HG03175 (cell line): Measurements from ENCODE around the gene SMAD1.

Experiments used
- ATAC-seq: cut with Tn5 transposase; IDR thresholded peaks from one replicate; pipeline ENCODE4 v1.9.1; 2021; ENCODE audit warnings: mild to moderate bottlenecking, moderate library complexity; ENCODE audit not compliant: unreplicated experiment

Gene SMAD1

GRCh38 chr4:145481164-145481941 lies at the start of gene SMAD1:
Gene SMAD1 (plus strand): TSS chr4:145481853. CDS start chr4:145514614, 32,761 bp downstream.
- ATAC-seq, result peak; percentile 68

GRCh38 chr4:145433684-145434083 lies 48.0 kb upstream of the SMAD1 start:
- no peak for ATAC-seq

- ATAC-seq, result no peak
Measured at GRCh38 chr4:145435646-145436045, 46.0 kb upstream of the SMAD1 start.

DNA sequence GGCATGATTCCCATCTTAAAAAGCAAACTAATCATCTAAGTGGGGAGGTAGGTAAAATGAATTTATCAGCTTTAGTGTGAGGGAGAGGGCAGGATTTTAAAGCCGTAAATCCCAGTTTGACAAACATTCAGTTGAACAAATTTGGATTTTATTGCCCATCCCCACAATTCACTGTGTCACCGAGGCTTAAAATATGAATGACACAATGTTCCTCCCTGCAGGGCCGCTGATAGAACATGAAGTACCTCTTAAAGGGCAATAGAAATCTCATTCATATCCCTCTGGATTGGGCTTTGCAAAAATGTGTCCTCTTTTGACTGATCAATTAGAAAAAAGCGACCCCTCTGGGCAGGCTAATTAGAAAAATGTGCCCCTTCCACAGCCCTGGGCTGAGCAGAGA lies 45.5 kb upstream of the SMAD1 start:
- ATAC-seq, result no peak

DNA sequence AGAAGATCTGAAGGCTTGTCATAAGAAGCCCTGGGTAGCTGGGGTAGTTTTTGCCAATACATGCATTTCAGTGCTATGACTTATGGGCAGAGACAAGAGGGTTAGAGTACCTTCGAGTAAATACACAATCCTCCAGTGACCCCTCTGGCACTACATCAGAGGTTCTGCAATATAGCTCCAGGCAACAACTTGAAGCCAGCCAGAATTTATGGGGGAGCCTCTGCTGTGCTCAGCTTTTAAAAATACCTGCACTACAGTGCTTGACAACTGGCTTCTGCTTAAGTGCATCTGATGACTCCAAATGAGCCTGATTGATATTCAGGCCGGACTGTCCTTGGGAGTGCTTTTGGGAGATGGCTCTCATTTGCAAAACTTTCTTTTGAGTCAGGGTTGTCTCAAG lies 44.9 kb upstream of the SMAD1 start:
- no peak for ATAC-seq

DNA sequence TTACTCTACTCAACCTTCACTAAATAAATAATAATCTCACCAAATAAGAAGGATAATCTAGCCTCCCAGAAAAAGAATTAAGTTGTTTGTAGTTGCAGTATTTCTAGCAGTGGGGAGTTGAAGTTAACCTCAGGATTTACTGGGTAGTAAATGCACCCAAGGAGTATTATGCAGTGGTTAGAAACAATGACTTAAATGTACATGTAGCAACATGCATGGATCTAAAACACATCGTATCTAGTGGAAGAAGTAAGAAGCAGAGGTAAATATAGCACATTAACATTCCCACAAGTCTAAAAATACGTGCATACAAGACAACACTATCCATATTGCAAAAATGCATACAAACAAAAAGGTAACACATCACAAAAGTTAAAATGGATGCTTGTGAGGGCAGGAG lies 44.2 kb upstream of the SMAD1 start:
- no peak for ATAC-seq

- no peak for ATAC-seq
Measured at GRCh38 chr4:145438298-145438697, 43.4 kb upstream of the SMAD1 start.

- ATAC-seq, result no peak
Measured at GRCh38 chr4:145440292-145441007, 41.2 kb upstream of the SMAD1 start.

DNA sequence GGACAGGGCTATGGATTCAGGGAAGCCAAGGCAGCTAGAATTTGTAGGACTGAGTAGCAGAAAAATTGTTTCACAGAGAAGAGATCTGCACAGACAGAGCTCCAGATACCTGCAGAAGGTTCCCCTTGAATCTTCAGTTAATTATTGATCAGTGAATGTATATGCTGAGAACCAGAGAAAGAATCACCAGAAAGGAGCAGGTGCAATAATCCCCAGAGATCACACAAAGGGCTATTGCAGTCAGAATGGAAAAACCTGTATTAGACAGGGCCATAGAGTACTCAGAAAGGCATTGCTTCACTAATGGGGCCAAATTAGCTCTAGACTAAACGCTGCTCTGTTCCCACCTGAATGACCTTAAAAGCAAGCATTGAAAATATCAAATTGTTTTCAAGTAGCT lies 35.5 kb upstream of the SMAD1 start:
- peak; percentile 89 for ATAC-seq

- ATAC-seq, result no peak
Measured at GRCh38 chr4:145451895-145452294, 29.8 kb upstream of the SMAD1 start.

- ATAC-seq, result no peak
Measured at GRCh38 chr4:145452447-145453162, 29.0 kb upstream of the SMAD1 start.

GRCh38 chr4:145453163-145453520 lies 28.5 kb upstream of the SMAD1 start:
- no peak for ATAC-seq

- ATAC-seq, result no peak
Measured at GRCh38 chr4:145473203-145473602, 8.4 kb upstream of the SMAD1 start.

GRCh38 chr4:145480257-145480656 lies 1.4 kb upstream of the SMAD1 start:
- no peak for ATAC-seq

DNA sequence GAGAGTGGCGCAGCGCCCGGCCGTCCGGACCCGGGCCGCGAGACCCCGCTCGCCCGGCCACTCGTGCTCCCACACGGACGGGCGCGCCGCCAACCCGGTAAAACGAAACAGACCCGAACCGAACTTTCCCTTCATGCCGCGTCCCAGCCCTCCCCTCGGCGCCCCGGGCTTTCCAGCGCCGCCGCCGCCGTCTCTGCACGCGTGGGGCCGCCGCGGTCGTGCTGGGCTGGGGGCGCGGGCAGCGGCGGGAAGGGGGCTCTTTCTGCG lies 222 bp downstream of the SMAD1 start:
- no peak for ATAC-seq

GRCh38 chr4:145482209-145483037 lies 770 bp downstream of the SMAD1 start:
- peak; percentile 26 for ATAC-seq

- no peak for ATAC-seq
Measured at GRCh38 chr4:145483514-145483913, 1.9 kb downstream of the SMAD1 start.

DNA sequence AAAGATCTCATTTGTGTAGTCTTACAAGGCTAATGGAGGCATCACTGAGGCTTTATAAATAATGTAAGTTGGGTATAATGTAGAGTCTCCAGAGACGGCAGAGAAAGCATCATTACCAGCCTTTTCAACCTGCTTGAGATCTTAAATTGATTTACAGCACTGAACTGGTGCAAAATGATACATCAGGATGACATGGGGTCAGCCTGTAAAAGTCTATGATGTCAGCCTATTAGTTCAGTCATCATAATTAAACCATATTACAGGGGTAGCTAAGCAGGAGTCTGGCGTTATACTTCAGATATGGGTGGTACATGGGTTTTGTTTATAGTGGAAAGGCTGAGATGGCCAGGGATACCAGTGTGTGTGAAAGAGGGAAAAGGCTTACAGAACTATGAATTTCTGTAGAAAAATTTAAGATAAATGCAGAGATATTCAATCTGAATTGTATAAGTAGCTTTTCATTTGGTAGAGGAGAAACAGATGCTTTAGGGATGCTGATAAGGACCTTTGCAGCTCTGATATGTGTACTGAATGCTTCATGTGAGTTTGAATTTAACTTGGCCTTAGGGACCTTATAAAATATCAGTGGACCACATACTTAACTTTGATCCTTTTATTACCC lies 2.7 kb downstream of the SMAD1 start:
- ATAC-seq, result no peak

- no peak for ATAC-seq
Measured at GRCh38 chr4:145485120-145485519, 3.5 kb downstream of the SMAD1 start.

DNA sequence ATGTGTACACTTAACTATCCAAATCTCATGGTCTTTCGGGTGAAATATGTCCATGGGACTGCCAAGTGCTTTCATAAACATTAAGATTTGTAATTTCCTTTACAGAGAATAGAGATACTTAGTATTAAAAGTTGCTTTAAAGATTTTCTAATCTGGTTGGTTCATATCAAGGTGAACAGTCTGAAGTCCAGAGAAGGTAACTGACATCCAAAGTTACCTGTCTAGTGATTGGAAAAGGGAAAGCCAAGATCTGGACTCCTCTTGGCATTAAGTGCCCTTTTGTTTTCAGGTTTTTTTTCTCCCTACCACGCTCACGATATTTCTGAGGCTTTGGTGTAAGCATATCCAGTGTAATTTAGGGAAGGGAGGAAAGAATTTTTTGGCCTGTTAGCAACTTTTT lies 5.0 kb downstream of the SMAD1 start:
- ATAC-seq, result no peak

GRCh38 chr4:145487631-145488030 lies 6.0 kb downstream of the SMAD1 start:
- ATAC-seq, result peak; percentile 99
